AG04450 (cell line): ENCODE results near the gene ZNF273. TPM values are rescaled to one million over a fixed set of nuclear protein-coding genes. Genes with fewer than 3 reads are reported as not detected.

Experiments
- CTCF ChIA-PET: fragments of 300-600, 350-600 bp; formaldehyde crosslinking; extraction: SDS; loops from one replicate; lab custom pipeline; 2022; ENCODE audit warnings: antibody characterized with exemption, inconsistent platforms; lab: Charles Lee
- POLR2A ChIA-PET: fragments of 350-600 bp; formaldehyde crosslinking; extraction: SDS; loops from one replicate; lab custom pipeline; 2021; ENCODE audit warnings: antibody characterized with exemption, inconsistent platforms; lab: Yijun Ruan, JAX
- DNase-seq: peaks from one replicate; pipeline ENCODE4 v3.0.0-alpha.2; 2011; ENCODE audit warnings: low read depth, low spot score
- H3K27ac ChIP-seq: one replicate; pipeline ENCODE4 v1.5.1; 2012; ENCODE audit warnings: low read depth, low read length, control low read depth
- H3K27me3 ChIP-seq: one replicate; pipeline ENCODE4 v1.6.0; 2012; ENCODE audit warnings: low read length; ENCODE audit not compliant: control insufficient read depth, insufficient read depth
- H3K4me3 ChIP-seq: 2 replicates; pipeline ENCODE4 v1.5.1; 2011; ENCODE audit warnings: mild to moderate bottlenecking, low read depth, low read length, control low read depth
- H3K9me3 ChIP-seq: 2 replicates; pipeline ENCODE4 v1.5.1; 2012; ENCODE audit warnings: low read length; ENCODE audit not compliant: control insufficient read depth, insufficient read depth
- polyA plus RNA-seq: library from polyadenylated mRNA; depleted of rRNA; stranded (reverse); fragments of >200 nt; gene quantifications from 2 replicates; pipeline ENCODE4 v1.2.3, GENCODE V29; 2011
- TF ChIP-seq, protein P1 (sequence below): IDR thresholded peaks from 2 replicates; pipeline ENCODE4 v1.5.1; 2011; ENCODE audit warnings: low read depth, low read length, control low read depth, inconsistent platforms

The ZNF273 gene
- polyA plus RNA-seq, 1 experiment = 2.9 TPM

DNA sequence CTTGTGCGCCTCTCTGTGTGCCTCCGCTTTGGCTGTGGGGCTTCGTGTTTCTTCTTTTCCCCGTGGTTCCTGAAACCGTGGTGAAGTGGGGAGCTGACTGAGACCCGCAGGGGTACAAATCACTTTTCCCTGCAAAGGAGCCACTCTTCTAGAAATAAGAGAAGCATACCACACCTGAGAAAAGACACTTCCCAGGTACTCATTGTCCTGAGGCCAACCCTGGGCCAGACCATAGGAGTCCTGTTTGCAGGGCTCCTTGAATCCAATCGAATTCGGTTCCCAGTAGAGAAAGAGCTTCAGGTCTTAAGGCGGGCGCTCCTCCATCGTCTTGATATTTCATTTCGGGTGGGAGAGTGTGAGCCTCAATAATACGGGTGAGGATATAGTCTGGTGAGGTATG, 32.4 kb upstream of the ZNF273 start:
- no peak for DNase-seq
- Histone ChIP-seq H3K9me3 (peaks cover 58% of the 10 kb centered on the region), H3K4me3 (no peak overlapping the region), H3K27me3 (no peaks in the 10 kb centered on the region), H3K27ac (no peak overlapping the region)
- TF ChIP-seq, protein P1, sequence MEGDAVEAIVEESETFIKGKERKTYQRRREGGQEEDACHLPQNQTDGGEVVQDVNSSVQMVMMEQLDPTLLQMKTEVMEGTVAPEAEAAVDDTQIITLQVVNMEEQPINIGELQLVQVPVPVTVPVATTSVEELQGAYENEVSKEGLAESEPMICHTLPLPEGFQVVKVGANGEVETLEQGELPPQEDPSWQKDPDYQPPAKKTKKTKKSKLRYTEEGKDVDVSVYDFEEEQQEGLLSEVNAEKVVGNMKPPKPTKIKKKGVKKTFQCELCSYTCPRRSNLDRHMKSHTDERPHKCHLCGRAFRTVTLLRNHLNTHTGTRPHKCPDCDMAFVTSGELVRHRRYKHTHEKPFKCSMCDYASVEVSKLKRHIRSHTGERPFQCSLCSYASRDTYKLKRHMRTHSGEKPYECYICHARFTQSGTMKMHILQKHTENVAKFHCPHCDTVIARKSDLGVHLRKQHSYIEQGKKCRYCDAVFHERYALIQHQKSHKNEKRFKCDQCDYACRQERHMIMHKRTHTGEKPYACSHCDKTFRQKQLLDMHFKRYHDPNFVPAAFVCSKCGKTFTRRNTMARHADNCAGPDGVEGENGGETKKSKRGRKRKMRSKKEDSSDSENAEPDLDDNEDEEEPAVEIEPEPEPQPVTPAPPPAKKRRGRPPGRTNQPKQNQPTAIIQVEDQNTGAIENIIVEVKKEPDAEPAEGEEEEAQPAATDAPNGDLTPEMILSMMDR = no peak
- ChIA-PET CTCF (no interaction called here), POLR2A (no interaction called here)

DNA sequence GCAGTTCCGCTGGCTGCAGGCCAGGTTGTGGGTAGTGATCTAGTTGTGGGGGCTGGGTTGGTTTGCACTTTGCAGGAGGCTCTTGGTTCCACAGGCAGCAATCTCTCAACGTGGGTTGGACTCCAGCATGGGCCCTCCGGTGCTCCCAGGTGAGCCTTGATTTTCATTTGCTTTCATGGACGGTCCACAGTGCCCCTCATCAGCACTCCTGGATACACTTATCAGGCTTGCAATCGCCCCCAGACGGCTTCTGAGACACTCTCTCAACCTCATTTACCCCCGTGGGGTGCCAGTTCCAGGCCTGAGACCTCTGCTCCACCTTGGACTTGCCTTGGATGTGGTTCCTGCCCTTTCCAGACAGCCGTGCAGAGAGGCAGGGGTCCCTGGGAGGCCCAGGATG, 31.3 kb upstream of the ZNF273 start:
- no peaks in the 10 kb centered on the region for H3K27me3 ChIP-seq
- POLR2A ChIA-PET = no interaction called here
- TF ChIP-seq, protein P1 = no peak

DNA sequence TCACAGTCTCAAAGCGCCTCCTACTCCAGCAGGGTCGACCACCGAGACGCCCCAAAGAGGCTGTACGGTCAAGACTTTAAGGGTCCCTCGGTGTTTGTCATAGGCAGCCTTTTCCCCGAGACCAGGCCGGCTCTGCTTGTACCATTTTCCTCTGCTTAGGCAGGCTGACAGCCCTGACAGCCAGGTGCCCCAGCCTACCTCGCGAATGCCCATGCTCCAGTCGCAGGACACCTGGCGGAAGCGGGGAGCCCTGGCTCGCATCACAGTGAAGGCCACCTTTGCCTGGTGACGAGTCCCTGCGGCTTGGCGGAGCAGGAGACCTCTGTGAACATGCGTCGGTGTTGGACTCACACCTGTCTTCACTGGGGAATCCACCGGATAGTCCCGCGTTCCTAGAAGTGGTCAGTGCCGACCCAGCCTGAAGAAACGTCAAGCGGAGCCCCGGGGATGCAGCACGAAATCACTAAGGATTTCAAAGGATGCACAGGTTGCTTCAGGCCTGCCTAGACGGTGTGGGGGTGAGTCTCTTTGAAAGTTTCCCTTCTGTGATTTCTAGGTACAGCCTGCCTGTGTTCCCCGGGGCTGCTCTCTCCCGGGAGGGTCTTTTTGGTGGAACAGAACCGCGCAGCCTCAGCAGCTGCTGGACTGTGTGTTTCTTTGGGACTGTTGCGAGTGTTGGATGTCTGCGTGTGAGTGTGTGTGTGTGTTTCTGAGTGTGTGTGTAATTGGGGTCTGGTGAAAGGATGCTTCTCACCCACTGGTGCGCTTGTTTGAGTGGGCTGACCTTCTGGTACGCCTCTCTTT, 30.5 kb upstream of the ZNF273 start:
- POLR2A ChIA-PET = no interaction called here
- Histone ChIP-seq H3K27ac (no peak overlapping the region), H3K9me3 (peaks cover 72% of the 10 kb centered on the region), H3K4me3 (no peak overlapping the region), H3K27me3 (no peaks in the 10 kb centered on the region)
- DNase-seq = no peak
- CTCF ChIA-PET = no interaction called here
- TF ChIP-seq, protein P1 = no peak

More for the DNA sequence above, 31.3 kb upstream of the ZNF273 start:
- CTCF ChIA-PET = no interaction called here
- no peak overlapping the region for H3K27ac ChIP-seq
- no peak overlapping the region for H3K4me3 ChIP-seq
- peaks cover 64% of the 10 kb centered on the region for H3K9me3 ChIP-seq
- DNase-seq = no peak

DNA sequence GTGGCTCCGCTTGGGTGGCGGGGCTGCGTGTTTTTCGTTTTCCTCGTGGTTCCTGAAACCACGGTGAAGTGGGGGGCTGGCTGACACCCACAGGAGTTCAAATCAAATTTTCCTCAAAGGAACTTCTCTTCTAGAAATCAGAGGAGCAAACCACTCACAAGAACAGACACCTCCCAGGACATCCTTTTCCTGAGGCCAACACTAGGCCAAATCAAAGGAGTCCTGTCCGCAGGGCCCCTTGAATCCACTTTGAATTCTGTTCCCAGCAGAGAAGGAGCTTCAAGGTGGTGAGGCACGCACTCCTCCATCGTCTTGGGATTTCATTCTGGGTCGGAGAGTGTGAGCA, 29.9 kb upstream of the ZNF273 start:
- H3K27ac ChIP-seq = no peak overlapping the region
- POLR2A ChIA-PET = no interaction called here
- CTCF ChIA-PET = no interaction called here
- H3K9me3 ChIP-seq = peaks cover 71% of the 10 kb centered on the region
- no peak for DNase-seq
- TF ChIP-seq, protein P1 = no peak
- no peak overlapping the region for H3K4me3 ChIP-seq
- no peaks in the 10 kb centered on the region for H3K27me3 ChIP-seq

DNA sequence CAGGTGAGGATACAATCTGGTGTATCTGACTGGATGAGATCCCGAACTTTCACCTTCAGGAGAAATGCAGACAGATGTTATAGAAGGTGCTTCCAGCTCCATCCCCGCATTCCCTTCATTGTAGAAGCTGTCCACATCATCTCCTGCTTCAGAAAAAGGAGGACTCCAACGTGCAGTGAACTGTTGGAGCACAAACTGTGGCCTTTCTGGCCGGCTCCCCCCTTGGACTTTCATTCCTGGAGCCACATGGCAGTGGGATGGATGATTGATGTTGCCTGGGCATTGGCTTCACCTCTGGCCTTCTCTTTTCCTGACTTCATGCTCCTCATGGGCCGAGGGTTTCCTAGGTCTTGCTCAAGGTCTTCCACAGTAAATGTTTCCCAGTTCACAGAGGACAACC, 29.6 kb upstream of the ZNF273 start:
- TF ChIP-seq, protein P1 = no peak
- Histone ChIP-seq H3K4me3 (no peak overlapping the region), H3K9me3 (peaks cover 72% of the 10 kb centered on the region), H3K27me3 (no peaks in the 10 kb centered on the region), H3K27ac (no peak overlapping the region)
- POLR2A ChIA-PET = no interaction called here
- CTCF ChIA-PET = no interaction called here
- no peak for DNase-seq
